NCI-H146 treated with DMSO at 0.1 percent for 48 hours (cell line): ENCODE measurements around the gene CIC.

Experiments
- DNase-seq: peaks from one replicate; lab custom pipeline; 2025; ENCODE audit not compliant: unreplicated experiment; lab: John Stamatoyannopoulos, UW

The CIC gene

DNA sequence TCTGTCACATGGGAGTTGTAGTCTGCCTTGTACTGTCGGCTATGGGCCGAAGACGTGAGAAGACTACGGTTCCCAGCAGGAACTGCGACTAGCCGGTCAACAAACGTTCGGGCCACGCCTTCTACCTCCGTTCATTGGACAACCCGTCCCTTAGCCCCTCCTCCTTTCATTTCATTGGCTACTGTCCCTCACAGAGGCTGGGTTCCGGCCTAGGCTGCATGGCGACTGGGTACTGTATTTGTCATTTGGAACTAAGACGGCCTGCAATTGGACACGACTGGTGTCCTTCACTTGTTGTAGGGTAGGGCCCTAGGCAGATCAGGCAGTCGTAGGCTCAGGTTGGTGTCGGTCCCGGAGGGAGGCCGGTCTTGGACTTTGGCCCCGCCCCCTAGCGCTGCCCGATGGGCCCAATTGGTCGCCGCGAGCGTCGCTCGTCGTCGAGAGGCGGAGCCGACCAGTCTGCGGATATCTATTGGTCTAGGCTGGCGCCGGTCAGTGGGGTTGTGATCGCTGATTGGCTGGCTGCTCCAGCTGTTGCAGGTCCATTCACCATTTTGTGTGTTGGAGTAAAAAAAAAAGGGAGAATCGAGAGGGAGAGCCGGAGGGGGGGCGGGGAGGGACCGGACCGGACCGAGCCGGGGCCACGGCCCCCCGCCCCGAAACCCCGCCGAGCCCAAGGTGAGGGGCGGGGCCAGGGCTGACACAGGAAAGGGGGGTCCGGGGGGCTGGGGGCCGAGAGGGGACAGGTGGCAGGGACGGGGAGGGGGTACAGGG lies at the start of gene CIC:
Gene CIC (plus strand): TSS at position 549 of the 774 bp plus-strand sequence. CDS start 2,532 bp downstream, outside the sequence.
- DNase-seq: peak; percentile 100

DNA sequence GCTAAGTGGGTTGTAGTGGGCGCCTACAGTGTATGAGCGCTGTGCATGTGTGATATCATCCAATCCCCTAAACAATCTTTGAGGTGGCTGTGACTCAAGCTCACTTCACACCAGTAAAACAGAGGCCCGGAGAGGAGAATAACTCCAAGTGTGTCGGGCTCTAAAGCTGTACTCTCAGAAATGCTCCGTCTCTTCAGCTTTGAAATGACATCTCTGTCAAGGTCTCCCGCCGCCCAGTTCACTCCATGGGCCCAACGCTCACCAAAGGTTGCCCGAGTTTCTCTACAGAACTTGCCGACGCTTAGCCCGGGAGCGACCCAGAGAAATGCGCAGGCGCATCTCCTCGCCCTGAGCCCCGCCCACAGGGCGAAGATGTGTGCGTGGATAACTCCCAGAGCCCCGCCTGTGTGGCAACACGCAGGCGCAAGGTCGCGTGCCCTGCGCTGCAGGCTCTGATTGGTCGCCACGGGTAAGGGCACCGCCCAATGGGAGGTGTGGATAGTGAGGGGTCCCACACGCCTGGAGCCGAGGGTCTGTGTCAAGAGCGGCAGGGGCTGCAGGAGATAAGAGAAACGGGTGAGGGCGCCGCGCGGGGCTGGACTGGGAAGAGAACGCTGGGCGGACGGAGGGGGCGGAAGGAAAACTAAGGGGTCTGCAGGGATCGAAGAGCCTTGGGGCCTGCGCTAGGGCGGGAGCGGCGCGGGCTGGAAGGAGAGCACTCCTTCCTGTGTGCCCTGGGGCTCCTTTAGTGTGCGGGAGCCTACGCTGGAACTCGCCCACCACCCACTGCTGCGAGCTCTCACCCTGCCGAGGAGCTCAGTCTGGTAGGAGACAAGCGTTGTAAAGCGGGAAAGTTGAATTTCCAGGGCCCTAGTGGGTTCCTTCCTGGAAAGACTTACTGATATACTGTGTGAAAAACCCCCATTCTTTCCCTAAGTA lies 49.0 kb upstream of the CIC start, which contains the start of gene ZNF526:
Gene ZNF526 (plus strand): TSS at position 501 of the 939 bp plus-strand sequence. CDS start 4,092 bp downstream, outside the sequence.
- DNase-seq: peak; percentile 96

DNA sequence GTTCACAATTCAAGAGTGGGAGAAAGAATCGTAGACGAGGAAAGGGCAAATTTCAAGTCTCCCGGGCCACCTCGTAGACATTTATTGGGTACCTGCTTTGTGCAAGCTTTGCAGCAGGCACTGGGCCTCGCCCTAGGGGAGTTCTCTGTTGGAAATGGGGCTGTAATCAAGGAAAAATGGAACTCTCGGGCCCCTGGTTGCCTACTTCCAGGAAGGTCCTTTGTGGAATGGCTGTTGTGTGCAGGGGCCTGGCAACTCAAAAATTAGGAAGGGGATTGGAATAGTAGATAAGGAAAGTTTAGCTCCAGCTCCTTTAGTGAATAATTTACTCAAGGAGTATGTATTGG lies 48.3 kb upstream of the CIC start:
- no peak for DNase-seq

- no peak for DNase-seq
Measured at GRCh38 chr19:42224940-42225717, 43.9 kb upstream of the CIC start.

DNA sequence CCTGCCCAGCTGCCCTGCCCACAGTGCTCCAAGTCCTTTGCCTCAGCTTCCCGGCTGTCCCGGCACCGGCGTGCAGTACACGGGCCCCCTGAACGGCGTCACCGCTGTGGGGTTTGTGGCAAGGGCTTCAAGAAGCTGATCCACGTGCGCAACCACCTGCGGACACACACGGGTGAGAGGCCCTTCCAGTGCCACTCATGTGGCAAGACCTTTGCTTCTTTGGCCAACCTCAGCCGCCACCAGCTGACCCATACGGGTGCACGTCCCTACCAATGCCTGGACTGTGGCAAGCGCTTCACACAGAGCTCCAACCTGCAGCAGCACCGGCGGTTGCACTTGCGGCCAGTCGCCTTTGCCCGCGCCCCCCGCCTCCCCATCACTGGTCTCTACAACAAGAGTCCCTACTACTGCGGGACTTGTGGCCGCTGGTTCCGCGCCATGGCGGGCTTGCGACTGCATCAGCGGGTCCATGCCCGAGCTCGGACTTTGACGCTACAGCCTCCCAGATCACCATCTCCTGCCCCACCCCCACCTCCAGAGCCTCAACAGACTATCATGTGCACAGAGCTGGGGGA lies 43.2 kb upstream of the CIC start:
- no peak for DNase-seq

- DNase-seq: no peak
Measured at GRCh38 chr19:42226886-42227285, 42.2 kb upstream of the CIC start.

GRCh38 chr19:42228641-42229040 lies 40.4 kb upstream of the CIC start:
- DNase-seq: no peak

GRCh38 chr19:42229301-42229854 lies 39.7 kb upstream of the CIC start:
- no peak for DNase-seq

DNA sequence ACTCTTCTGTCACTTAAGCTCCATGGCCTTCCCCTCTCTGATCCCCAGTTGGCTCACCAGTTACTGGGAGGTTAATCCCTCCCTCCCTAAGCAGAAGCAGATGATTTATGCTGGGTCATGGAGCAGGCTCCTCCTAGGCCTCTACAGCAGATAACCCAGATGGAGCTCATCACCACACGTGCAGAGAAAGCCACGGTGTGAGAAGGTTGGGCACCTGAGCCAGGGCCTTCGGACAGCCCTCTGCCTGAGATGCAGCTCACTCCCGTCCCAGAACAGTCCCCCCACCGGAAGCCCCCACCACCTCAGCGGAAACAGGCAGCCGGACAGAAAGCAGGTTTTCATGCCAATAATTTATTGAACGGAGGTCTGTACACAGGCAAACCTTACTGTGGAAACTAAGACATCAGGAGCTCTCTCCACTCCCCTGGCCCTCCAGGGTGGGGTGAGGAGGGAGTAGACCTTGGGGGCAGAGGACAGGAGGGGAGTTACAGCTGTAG lies 39.1 kb upstream of the CIC start:
- DNase-seq: no peak

DNA sequence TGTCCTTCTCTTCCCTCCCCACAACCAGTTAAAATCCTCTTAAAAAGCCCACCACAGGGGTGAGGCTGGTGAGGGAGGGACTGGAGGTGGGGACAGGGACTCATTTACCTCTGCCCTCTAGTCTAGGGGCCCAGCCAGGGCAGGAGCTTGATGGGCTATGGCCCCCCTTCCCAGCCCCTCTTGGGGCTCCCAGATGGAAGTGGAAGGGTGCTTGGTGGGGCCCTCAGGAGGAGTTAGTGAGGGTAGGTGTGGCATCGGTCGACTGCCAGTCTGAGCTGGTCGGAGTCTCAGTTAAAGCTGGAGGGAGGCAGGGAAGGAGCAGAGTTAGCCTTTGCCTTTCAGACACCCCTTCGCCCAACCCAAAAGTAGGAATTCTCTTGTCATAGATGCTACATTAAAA lies 38.5 kb upstream of the CIC start:
- no peak for DNase-seq

- DNase-seq: no peak
Measured at GRCh38 chr19:42232435-42232834, 36.6 kb upstream of the CIC start.

GRCh38 chr19:42233106-42233505 lies 35.9 kb upstream of the CIC start:
- no peak for DNase-seq

DNA sequence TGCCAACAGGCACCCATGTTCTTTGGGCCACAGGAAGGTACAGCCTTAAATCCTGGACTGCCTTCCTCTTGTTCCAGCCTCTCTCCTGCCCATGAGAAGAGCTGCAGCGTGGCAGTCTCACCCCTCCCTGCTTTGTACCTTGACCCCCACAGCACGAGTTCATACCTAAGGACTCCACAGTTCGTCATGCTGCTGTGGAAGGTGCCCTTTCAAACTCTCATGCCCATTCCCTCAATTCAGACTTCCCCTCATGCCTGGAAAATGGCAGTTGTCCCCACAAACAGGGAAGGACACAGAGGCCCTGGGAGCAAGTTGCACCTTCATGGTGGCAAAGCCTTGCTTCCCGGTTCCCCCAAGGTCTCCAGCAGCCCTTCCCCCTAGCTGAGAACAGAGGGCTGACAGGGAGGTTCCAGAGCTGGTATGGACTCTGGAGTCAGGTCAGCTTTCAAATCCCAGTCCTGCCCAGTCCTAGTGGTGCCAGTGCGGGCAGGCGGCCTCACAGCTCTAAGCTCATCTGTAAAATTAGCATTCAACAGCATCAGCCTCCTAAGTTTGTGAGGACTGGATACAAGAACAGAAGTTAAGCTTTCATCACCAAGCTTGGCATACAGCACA lies 35.3 kb upstream of the CIC start:
- no peak for DNase-seq

GRCh38 chr19:42234364-42234763 lies 34.7 kb upstream of the CIC start:
- DNase-seq: no peak

DNA sequence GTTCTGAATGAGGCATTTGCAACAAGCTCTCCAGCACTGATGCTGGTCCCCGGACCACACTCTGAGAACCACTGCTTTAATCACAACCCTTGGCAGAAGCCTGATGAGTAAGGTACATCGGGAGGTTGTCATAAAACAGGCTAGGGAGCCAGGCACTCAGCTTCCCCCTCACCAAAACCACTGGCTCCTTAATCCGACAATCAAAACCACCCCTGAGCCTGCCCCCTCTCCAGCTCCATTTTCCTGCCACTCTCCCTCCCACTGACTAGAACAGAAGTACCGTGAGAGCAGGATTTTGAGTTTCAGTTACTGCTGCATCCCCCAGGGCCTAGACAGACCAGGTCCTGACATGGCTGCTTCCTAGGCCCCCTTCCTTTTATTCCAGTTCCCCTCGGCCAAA lies 33.9 kb upstream of the CIC start:
- DNase-seq: no peak

- no peak for DNase-seq
Measured at GRCh38 chr19:42239544-42240220, 29.4 kb upstream of the CIC start.

DNA sequence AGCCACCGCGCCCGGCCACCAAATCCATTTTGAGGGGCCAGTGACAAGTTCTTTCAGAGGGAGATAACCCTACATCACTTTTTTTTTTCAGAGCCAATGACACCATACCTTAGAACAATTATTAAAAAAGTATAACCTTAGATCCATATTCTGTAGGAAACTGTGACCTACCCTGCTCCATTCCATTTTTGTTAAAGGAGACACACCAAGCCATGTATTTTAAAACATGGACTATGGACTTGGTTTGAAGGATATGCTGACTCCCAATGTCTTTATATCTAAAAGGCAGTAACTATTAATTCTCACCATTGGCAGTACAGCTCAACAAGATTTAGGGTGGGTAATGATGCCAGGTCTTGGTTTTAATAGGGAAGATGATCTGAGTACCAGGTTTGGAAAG lies 27.8 kb upstream of the CIC start:
- DNase-seq: no peak

- DNase-seq: peak; percentile 16
Measured at GRCh38 chr19:42242069-42242511, 27.0 kb upstream of the CIC start.
